Measurements from ENCODE around the gene CACNB4.

DNA sequence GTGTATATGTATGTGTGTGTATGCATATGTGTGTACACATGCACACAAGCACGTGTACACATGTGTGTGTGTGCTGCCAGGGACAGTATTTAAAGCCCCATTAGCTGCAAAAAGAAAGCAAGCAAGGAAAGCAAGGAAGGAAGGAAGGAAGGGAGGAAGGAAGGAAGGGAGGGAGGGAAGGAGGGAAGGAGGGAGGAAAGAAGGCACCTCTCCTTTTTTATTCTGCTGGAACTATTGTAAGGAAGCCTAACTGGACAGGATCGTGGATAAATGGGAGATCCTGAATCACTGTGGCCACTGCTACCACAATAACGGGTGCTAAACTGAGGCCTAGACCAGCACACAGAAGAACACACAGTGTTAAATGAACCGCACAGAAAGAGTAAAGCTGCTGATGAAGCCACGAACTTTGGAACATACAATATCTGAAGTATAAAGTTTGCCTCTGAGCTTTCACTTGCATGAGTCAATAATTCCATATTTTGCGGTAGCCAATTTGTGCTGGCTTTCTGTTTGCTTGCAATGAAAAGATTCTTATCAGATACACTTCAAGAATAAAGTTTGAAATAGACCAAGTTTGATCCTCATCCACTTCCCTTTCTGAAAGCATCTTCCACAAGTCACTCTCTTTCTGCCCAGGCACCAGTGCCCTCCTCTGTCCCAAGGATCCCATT, 15.5 kb downstream of the CACNB4 start:
- TF ChIP-seq, protein P1, sequence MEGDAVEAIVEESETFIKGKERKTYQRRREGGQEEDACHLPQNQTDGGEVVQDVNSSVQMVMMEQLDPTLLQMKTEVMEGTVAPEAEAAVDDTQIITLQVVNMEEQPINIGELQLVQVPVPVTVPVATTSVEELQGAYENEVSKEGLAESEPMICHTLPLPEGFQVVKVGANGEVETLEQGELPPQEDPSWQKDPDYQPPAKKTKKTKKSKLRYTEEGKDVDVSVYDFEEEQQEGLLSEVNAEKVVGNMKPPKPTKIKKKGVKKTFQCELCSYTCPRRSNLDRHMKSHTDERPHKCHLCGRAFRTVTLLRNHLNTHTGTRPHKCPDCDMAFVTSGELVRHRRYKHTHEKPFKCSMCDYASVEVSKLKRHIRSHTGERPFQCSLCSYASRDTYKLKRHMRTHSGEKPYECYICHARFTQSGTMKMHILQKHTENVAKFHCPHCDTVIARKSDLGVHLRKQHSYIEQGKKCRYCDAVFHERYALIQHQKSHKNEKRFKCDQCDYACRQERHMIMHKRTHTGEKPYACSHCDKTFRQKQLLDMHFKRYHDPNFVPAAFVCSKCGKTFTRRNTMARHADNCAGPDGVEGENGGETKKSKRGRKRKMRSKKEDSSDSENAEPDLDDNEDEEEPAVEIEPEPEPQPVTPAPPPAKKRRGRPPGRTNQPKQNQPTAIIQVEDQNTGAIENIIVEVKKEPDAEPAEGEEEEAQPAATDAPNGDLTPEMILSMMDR (IDR thresholded peaks at IDR 0.05) = no peak
- no peak for TF ChIP-seq POLR2A (IDR thresholded peaks at IDR 0.05)

Data from prostate gland (tissue), 2 donors.